Type B pancreatic cell (in vitro differentiated cells): Measurements from ENCODE around the gene CARS1. TPM values are rescaled to one million over a fixed set of nuclear protein-coding genes. Genes with fewer than 3 reads are reported as not detected.

Source experiments
- DNase-seq: peaks from one replicate; pipeline ENCODE4 v3.0.0; 2021; ENCODE audit warnings: mixed read lengths; ENCODE audit not compliant: unreplicated experiment; ENCODE audit errors: extremely low spot score
- H3K27ac Mint-ChIP-seq: 2 replicates; pipeline ENCODE4 v1.8.0; 2021; ENCODE audit warnings: mild to moderate bottlenecking, mixed read lengths
- H3K27me3 Mint-ChIP-seq: 2 replicates; pipeline ENCODE4 v1.8.0; 2021; ENCODE audit warnings: mixed read lengths
- H3K36me3 Mint-ChIP-seq: 2 replicates; pipeline ENCODE4 v1.8.0; 2021; ENCODE audit warnings: mixed read lengths
- H3K4me1 Mint-ChIP-seq: one replicate; pipeline ENCODE4 v1.8.0; 2021; ENCODE audit warnings: mixed read lengths; ENCODE audit not compliant: unreplicated experiment
- H3K4me3 Mint-ChIP-seq: 2 replicates; pipeline ENCODE4 v1.8.0; 2021; ENCODE audit warnings: mild to moderate bottlenecking, mixed read lengths
- H3K9me3 Mint-ChIP-seq: 2 replicates; pipeline ENCODE4 v1.8.0; 2021; ENCODE audit warnings: mixed read lengths
- CTCF ChIP-seq: fragments of 200-600 bp; sonication (generic); conservative IDR thresholded peaks from 2 replicates; pipeline ENCODE4 v1.5.0; 2021; ENCODE audit warnings: antibody characterized with exemption, mild to moderate bottlenecking
- total RNA-seq: library from RNA; stranded (reverse); gene quantifications from 2 replicates; pipeline ENCODE4 v1.2.1, GENCODE V29; 2021; ENCODE audit warnings: low replicate concordance

CARS1 gene
- total RNA-seq, 1 donor from 2014 or later: 38.9 TPM

- DNase-seq: peak; percentile 43
- H3K27me3 Mint-ChIP-seq: no peaks in the 10 kb centered on the region
- no peaks in the 10 kb centered on the region for H3K9me3 Mint-ChIP-seq
- no peak for TF ChIP-seq CTCF
- no peak overlapping the region for H3K27ac Mint-ChIP-seq
- no peak overlapping the region for H3K4me3 Mint-ChIP-seq
- peaks cover 4% of the 10 kb centered on the region for H3K4me1 Mint-ChIP-seq
- H3K36me3 Mint-ChIP-seq: peaks cover 12% of the 10 kb centered on the region
Measured at GRCh38 chr11:3095712-3096361, 38.6 kb upstream of the CARS1 start.

DNA sequence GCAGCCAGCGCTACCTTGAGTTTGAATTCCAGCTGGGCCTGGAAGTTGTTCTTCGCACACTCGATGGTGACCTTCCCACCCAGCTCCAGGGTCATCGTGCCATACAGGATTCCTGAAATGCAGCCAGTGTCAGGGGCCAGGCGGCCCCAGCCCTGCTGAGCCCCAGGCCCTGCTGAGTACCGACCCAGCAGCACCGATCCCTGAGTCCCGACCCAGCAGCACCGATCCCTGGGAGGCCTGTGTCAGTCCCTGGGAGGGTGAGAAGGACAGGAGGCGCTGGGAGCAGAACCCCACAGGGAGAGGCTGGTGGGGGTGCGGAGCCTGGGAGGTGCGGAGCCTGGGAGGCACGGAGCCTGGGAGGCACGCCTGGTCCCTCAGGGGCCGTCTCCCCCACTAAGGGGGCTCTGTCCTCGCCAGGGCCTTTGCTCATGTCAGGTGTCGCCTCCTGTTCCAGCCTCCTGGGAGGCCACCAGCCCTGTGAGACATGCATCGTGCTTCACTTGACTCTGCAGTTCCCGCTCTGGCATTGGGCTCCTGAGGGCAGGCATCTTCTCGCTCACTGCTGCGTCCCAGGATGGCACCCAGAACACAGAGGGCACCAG is 37.1 kb upstream of the CARS1 start:
- Mint-ChIP-seq H3K4me3 (no peak overlapping the region), H3K4me1 (peaks cover 4% of the 10 kb centered on the region), H3K9me3 (no peaks in the 10 kb centered on the region), H3K27me3 (no peaks in the 10 kb centered on the region), H3K36me3 (peaks cover 12% of the 10 kb centered on the region), H3K27ac (no peak overlapping the region)
- no peak for TF ChIP-seq CTCF
- peak; percentile 61 for DNase-seq

GRCh38 chr11:3093281-3094191 is 36.3 kb upstream of the CARS1 start:
- no peaks in the 10 kb centered on the region for H3K27me3 Mint-ChIP-seq
- H3K4me1 Mint-ChIP-seq: peaks cover 4% of the 10 kb centered on the region
- no peaks in the 10 kb centered on the region for H3K9me3 Mint-ChIP-seq
- H3K4me3 Mint-ChIP-seq: no peak overlapping the region
- TF ChIP-seq CTCF: no peak
- no peak for DNase-seq
- no peak overlapping the region for H3K27ac Mint-ChIP-seq
- peaks cover 12% of the 10 kb centered on the region for H3K36me3 Mint-ChIP-seq

DNA sequence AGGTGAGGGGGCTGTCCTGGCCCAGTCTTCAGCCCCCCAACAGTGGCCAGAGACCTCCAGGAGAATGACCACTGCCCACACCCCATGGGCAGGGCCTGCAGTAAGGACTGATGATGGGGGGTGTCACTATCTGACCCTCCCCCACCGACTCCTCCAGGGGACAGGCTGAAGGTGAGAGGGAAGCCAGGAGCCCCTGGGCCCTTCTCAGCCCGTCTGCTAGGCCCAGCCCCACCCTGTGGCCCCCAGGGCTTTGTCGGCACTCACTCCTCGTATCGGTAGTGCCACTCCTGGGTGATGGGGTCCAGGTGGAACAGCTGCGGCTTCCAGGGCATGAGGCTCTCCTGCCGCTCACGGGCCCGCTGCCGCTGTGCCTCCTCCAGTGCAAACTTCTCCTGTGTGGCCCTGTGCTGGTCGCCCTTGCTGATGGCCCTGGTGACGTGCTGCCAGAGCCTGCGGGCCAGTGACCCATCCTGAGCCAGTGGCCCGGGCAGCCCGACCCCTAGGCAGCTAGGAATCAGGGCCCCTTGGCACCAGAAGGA is 35.4 kb upstream of the CARS1 start:
- Mint-ChIP-seq H3K27me3 (no peaks in the 10 kb centered on the region), H3K4me3 (no peak overlapping the region), H3K27ac (no peak overlapping the region)

More for the DNA sequence above, 35.4 kb upstream of the CARS1 start:
- H3K4me1 Mint-ChIP-seq: peaks cover 4% of the 10 kb centered on the region
- peak; percentile 53 for DNase-seq
- TF ChIP-seq CTCF: no peak
- peaks cover 8% of the 10 kb centered on the region for H3K36me3 Mint-ChIP-seq
- no peaks in the 10 kb centered on the region for H3K9me3 Mint-ChIP-seq
